Right lobe of liver (tissue), 6 donors: ENCODE results near the gene WDFY3. TPM values are rescaled to one million over a fixed set of nuclear protein-coding genes. Genes with fewer than 3 reads are reported as not detected.
"Not testable (repeated sequence)": the region's sequence is repeated elsewhere in the genome, so short reads cannot be mapped to it uniquely, and the experiment has no call there.

Experiments
- ATAC-seq, 4 donors: fragments of 200-7000 bp; cut with Tn5 transposase; one replicate each; pipeline ENCODE4 v1.9.1; 2020; ENCODE audit warnings: mild to moderate bottlenecking in 4 of 4, moderate library complexity in 4 of 4
- DNase-seq, 3 donors: peaks; one replicate each; pipeline ENCODE4 v3.0.0-alpha.2; 2020
- H3K27ac ChIP-seq, 3 donors: fragments of 200-600 bp; one replicate each; pipeline ENCODE4 v1.8.0; 2022
- H3K27me3 ChIP-seq, 2 donors: fragments of 200-600 bp; one replicate each; pipeline ENCODE4 v1.8.0; 2022
- H3K36me3 ChIP-seq, 4 donors: fragments of 200-600 bp; sonication (generic) in 1 of 4; one replicate each; pipeline versions ENCODE4 v1.5.1 to v1.8.0; 2017 to 2022; ENCODE audit warnings: control low read depth in 1 of 4
- H3K4me1 ChIP-seq, 4 donors: fragments of 200-600 bp; sonication (generic) in 1 of 4; one replicate each; pipeline versions ENCODE4 v1.5.1 to v1.8.0; 2017 to 2022; ENCODE audit warnings: control low read depth in 1 of 4
- H3K4me3 ChIP-seq, 3 donors: fragments of 200-600 bp; one replicate each; pipeline ENCODE4 v1.8.0; 2022
- H3K9me3 ChIP-seq, 4 donors: fragments of 200-600 bp; sonication (generic) in 1 of 4; one replicate each; pipeline versions ENCODE4 v1.5.1 to v1.8.0; 2017 to 2022; ENCODE audit warnings: control low read depth in 1 of 4
- POLR2A ChIP-seq: fragments of 450-650 bp; IDR thresholded peaks from one replicate; pipeline ENCODE4 v1.6.1; 2017; ENCODE audit warnings: antibody characterized with exemption, mild to moderate bottlenecking
- WGBS: methylation state at CpG from one replicate; pipeline ENCODE4 v1.1.6; 2018; ENCODE audit warnings: low coverage, low lambda C conversion rate; ENCODE audit not compliant: insufficient coverage; ENCODE audit errors: missing lambda C conversion rate; 5-methylcytosine and 5-hydroxymethylcytosine counted together
- intact Hi-C, 2 donors: fragments of 100-400 bp; cut with DNase I; formaldehyde crosslinking; loops; one replicate each; pipeline versions ENCODE4 v1.11.2 to v1.14.1; 2022
- total RNA-seq, 6 experiments: library from RNA; depleted of rRNA in 2 of 6; stranded (reverse); fragments of >200 nt in 2 of 6; fragmentation: NEBNext Ultra II Directional in 3 of 6; extraction: Animal tissue kit (Norgen Biotek cat#: 25700) in 3 of 6; gene quantifications; one replicate each; pipeline versions ENCODE4 v1.1.0 to v1.2.4, GENCODE V29; 2016 to 2023
- TF ChIP-seq, protein P1 (sequence below), 4 donors: fragments of 200-600 bp in 3 of 4; fragments of 450-650 bp in 1 of 4; IDR thresholded peaks; one replicate each; pipeline versions ENCODE4 v1.5.1 to v1.8.0; 2016 to 2022; ENCODE audit warnings: antibody characterized with exemption in 4 of 4, mild to moderate bottlenecking in 2 of 4
- donor health status: DM: no; HTN: yes; CAD: no.
- donor health status: DM: no; HTN: no; CAD: no.
- donor health status: DM: no; HTN: no; CAD: no.
- donor health status: DM: no; HTN: yes; CAD: no.
- donor health status: DM: no; HTN: yes; CAD: no.

WDFY3 gene
- total RNA-seq, 6 experiments from 2014 or later = 18.8 to 36.5 (median 25.9) TPM

DNA sequence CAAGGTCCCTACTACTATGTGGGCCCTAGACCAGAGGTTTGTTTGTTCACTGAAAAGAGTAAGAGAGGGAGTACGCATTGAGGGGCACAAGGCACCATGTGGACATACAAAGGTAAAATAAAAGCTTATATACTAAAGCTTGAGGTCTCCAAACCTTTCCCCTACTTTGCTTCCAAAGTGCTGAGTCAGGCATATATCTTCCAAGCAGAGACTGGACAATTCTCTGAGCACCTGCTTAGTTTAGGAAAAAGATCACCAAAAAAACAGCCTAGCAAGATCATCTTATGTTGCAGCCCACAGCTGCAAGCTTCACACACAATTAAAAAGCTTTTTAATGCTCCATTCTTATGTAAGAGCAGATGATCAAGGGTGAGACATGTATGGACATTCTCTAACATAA lies 119.5 kb downstream of the WDFY3 start:
- no peaks in the 10 kb centered on the region for H3K9me3 ChIP-seq
- no peak for TF ChIP-seq POLR2A
- TF ChIP-seq, protein P1, sequence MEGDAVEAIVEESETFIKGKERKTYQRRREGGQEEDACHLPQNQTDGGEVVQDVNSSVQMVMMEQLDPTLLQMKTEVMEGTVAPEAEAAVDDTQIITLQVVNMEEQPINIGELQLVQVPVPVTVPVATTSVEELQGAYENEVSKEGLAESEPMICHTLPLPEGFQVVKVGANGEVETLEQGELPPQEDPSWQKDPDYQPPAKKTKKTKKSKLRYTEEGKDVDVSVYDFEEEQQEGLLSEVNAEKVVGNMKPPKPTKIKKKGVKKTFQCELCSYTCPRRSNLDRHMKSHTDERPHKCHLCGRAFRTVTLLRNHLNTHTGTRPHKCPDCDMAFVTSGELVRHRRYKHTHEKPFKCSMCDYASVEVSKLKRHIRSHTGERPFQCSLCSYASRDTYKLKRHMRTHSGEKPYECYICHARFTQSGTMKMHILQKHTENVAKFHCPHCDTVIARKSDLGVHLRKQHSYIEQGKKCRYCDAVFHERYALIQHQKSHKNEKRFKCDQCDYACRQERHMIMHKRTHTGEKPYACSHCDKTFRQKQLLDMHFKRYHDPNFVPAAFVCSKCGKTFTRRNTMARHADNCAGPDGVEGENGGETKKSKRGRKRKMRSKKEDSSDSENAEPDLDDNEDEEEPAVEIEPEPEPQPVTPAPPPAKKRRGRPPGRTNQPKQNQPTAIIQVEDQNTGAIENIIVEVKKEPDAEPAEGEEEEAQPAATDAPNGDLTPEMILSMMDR (IDR thresholded peaks at IDR 0.05) = no peak
- no peak overlapping the region for H3K4me3 ChIP-seq
- H3K36me3 ChIP-seq = no peaks in the 10 kb centered on the region
- H3K4me1 ChIP-seq = peaks cover 0 to 5% (median 0%) of the 10 kb centered on the region in 4 donors
- peak in 1 of 4 donors; percentile 50 for ATAC-seq
- intact Hi-C loops = no loop called here
- H3K27me3 ChIP-seq = no peaks in the 10 kb centered on the region
- WGBS = 56% methylated on average over 1 of the region's 1 CpG
- no peak overlapping the region for H3K27ac ChIP-seq
- DNase-seq = no peak

DNA sequence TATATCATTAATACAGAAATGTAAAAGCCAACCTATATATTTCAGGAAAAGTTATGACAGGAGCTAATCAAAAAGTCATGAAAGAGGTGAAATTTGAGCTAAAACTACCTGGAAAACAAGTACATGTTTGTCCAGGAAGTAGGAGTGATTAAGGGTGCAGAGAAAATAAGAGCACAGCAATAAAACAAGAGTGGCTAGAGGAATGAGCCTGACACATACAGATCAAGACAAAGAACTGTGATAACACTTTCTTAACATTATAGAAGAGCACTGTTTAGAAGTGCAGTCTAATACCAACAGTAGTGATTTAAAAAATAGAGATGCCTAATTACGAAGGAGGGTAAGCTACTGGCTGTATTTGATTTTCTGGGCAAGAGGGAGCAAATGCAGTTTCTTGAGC lies 125.1 kb downstream of the WDFY3 start:
- Histone ChIP-seq H3K4me1 (no peaks in the 10 kb centered on the region), H3K36me3 (peaks cover 0 to 6% (median 3%) of the 10 kb centered on the region in 4 donors), H3K27ac (no peak overlapping the region), H3K4me3 (no peak overlapping the region), H3K27me3 (no peaks in the 10 kb centered on the region), H3K9me3 (no peaks in the 10 kb centered on the region)
- WGBS = 86% methylated on average over 1 of the region's 1 CpG
- intact Hi-C loops = no loop called here
- ATAC-seq (no peak), DNase-seq (no peak)
- TF ChIP-seq, protein P1 (IDR thresholded peaks at IDR 0.05) = no peak
- no peak for TF ChIP-seq POLR2A

DNA sequence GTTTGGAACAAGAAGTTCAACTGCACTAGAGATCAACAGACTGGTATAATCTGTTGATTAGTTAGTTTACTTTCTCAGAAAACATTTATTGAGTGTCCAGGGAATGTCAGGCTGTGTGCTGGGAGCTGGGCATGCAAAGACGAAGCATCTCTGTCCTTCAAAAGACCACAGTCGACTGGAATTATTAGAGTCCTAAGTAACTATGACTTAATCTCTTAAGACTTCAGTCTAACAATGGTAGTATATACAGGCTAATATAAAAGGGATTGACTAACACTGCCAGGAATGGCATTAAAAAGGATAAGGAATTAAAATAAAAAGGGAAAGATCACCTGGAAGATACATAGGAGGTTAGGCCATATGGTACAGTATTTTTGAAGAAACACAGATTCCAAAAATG lies 128.7 kb downstream of the WDFY3 start:
- ATAC-seq (no peak), DNase-seq (no peak)
- Histone ChIP-seq H3K36me3 (peaks cover 0 to 9% (median 3%) of the 10 kb centered on the region in 4 donors), H3K4me3 (no peak overlapping the region), H3K27me3 (no peaks in the 10 kb centered on the region), H3K27ac (no peak overlapping the region), H3K9me3 (no peaks in the 10 kb centered on the region), H3K4me1 (no peaks in the 10 kb centered on the region)
- WGBS = 80% methylated on average over 2 of the region's 2 CpGs
- intact Hi-C loops = no loop called here
- TF ChIP-seq POLR2A = no peak
- TF ChIP-seq, protein P1 (IDR thresholded peaks at IDR 0.05) = no peak

DNA sequence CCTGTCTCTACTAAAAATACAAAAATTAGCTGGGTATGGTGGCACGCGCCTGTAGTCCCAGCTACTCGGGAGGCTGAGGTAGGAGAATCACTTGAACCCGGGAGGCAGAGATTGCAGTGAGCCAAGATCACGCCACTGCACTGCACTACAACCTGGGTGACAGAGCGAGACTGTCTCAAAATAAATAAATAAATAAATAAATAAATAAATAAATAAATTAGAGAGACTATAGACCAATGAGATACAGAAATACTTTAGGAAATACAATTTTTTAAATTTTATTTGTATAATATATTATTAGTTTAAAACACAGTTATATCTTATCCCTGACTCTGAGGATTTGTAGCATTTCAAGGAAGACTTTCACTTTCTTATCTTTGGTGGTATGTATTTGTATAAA lies 136.9 kb downstream of the WDFY3 start:
- ATAC-seq, intact Hi-C loops: not testable (repeated sequence)

DNA sequence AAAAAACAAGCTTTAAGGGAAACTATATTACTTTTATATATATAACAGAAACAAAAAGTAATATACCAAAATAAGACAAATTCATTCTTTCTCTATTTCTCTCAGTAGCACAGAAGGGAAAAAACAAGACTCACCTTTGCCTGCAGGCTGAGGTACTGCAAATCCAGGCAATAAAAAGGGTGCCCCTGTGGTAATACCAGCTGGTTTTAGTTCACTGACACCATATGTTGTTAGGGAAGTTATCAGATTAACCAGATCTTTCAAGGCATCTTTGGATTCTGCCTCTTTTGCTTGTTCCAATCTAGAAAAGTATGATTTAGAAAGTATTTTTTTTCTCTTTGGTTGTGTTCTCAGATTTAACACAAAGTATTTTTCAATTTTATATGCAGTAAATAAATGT lies 139.8 kb downstream of the WDFY3 start:
- H3K27me3 ChIP-seq = no peaks in the 10 kb centered on the region
- H3K4me3 ChIP-seq = no peak overlapping the region
- intact Hi-C loops = no loop called here
- TF ChIP-seq, protein P1 (IDR thresholded peaks at IDR 0.05) = no peak
- TF ChIP-seq POLR2A = no peak
- H3K36me3 ChIP-seq = peaks cover 0 to 9% (median 0%) of the 10 kb centered on the region in 4 donors
- H3K9me3 ChIP-seq = no peaks in the 10 kb centered on the region
- no peak for DNase-seq
- H3K27ac ChIP-seq = no peak overlapping the region
- no peaks in the 10 kb centered on the region for H3K4me1 ChIP-seq
- ATAC-seq = no peak

More for the DNA sequence above, 136.9 kb downstream of the WDFY3 start:
- not testable (repeated sequence) for H3K36me3 ChIP-seq, H3K27ac ChIP-seq, H3K27me3 ChIP-seq, H3K4me1 ChIP-seq, DNase-seq, H3K4me3 ChIP-seq, H3K9me3 ChIP-seq
- 97% methylated on average over 6 of the region's 6 CpGs for WGBS
